ENCODE measurements around the gene DIO2. TPM values are rescaled to one million over a fixed set of nuclear protein-coding genes. Genes with fewer than 3 reads are reported as not detected.

Gene DIO2
- total RNA-seq, 1 donor: 66.0 TPM

- no peak for DNase-seq (ENCODE audit: low read depth)
- no peak for TF ChIP-seq CTCF (IDR thresholded peaks at IDR 0.05; ENCODE audit: insufficient read depth, low read length)
Measured at GRCh38 chr14:80150301-80150700, 61.0 kb downstream of the DIO2 start.

More at GRCh38 chr14:80150301-80150700, 61.0 kb downstream of the DIO2 start:
- H3K4me3 ChIP-seq (ENCODE audit: low read depth, low read length): no peak overlapping the region
